SKM-1 (cell line): Measurements from ENCODE around the gene MCF2L.

ENCODE experiments used
- DNase-seq: peaks from one replicate; lab custom pipeline; 2025; ENCODE audit not compliant: unreplicated experiment; lab: John Stamatoyannopoulos, UW

Gene MCF2L

DNA sequence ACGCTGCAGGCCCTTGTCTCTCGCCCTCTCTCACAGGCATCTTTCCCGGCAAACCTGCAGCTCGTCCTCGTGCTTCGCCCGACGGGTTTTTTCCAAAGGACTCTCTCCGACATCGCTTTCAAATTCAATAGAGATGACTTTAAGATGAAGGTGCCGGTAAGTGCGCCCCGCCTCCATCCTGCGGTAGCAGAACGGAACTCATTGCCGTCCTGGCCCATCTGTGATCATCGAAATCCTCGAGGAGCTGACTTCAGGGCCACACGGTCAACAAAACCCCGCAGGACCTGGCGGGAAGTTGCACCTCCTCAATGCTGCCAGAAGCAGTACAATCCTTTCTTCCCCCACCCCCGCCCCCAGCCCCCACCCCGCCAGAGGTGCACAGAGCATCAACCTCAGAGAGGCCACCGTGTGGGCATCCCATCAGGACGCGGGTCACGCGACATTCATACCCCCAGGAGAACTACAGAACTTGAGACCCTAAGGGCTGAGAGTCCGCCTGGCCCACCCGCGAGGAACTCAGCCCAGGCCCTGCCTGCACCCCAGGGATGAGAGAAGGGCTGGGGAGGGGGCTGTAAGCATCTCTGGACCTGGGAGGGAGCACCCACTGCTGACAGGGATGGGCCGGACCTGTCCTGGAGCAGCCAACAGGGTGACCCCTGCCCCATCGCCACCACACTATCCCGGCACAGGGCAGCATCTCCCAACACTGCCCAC, 91.7 kb downstream of the MCF2L start:
- no peak for DNase-seq

- no peak for DNase-seq
These were observed 92.2 kb downstream of the MCF2L start for GRCh38 chr13:113061271-113061625.

- no peak for DNase-seq
These were observed 92.9 kb downstream of the MCF2L start for GRCh38 chr13:113061796-113062425.

DNA sequence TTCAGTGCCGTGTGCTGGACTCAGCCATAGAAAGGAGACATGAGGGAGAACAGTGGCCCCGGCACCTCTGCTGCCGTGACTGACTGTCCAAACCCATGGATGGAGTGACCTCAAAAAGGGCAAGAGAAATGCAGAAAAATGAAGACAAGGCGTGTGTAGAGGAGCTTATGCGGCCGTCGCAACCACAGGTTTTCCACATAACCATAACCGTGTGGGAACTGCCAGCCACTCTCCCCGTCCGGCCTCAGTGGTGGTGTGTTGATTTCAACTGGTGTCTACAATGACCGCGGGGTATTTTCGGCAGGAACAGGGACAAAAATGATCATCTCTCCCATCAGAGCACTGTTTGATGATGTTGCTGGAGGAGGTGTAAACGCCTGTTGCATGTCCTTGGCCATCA, 93.7 kb downstream of the MCF2L start:
- DNase-seq: no peak

GRCh38 chr13:113063091-113063491, 94.1 kb downstream of the MCF2L start:
- DNase-seq: no peak

GRCh38 chr13:113064000-113064533, 95.1 kb downstream of the MCF2L start:
- DNase-seq: no peak

DNA sequence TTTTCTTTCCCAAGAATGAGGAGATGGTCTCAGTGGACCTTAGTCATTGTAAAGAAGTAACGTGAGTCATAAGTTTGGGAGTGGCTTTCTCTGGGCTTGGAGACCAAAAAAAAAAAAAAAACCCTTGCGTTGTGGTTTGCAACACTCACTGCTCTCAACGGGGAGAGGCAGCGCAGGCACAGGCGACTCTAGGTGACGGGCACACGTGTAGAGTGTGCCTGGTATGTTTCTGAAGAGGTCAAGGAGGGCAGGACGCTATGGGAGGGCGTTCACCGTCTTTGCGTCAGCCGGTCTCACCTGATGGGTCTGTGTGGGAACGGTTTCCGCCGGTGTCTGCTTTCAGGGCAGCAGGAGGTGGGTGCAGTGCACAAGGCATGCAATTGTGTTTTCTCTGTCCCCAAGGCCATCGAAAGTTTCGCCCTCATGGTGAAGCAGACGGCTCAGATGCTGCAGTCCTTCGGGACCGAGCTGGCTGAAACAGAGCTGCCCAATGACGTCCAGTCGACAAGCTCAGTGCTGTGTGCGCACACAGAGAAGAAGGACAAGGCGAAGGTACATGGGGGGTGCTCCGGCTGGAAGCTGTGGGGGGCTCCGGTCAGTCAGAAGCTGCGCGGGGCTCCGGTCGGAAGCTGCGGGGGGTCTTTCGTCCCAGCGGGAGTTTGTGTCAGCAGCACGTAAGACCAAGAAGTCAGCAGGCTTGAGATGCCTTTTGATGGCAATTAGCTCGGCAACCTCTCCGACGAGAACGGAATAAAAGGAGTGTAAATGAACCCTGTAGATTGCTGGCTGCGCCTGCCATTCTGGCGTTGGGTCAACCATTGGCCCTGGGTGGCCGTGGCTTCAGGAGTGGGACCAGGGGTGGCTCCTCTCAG, 95.8 kb downstream of the MCF2L start:
- no peak for DNase-seq

DNA sequence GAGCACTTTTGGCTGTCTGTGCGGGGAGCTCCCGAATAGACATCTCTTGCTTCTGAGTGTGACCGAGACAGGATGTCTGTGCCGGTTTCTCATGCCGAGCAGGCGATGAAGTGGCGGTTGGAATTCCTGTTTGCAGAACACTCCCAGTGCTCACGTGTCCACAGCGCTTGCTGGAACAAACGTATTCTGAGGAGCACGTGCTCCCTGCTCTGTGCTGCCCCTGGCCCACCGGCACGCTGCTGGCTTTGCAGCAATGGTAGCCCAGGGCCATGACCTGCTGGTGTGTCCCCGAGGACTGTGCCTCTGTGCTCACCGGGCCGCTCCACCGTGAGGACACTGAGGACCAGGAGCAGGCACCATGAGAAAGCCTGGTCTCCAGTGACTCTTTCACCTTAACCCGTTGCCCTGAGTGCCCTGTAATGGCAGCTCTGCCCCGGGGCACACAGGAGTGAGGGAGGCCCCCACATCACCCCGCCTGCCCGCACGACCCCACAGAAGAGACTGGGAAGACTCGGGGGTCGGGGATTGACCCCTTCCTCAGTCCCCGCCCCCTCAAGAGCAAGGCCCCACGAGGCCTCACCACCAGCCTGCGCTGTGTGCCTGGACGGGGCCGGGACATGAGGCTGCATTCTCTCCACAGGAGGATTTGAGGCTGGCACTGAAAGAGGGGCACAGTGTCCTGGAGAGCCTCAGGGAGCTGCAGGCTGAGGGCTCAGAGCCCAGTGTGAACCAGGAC, 96.6 kb downstream of the MCF2L start:
- DNase-seq: no peak

GRCh38 chr13:113066142-113066455, 97.1 kb downstream of the MCF2L start:
- no peak for DNase-seq

DNA sequence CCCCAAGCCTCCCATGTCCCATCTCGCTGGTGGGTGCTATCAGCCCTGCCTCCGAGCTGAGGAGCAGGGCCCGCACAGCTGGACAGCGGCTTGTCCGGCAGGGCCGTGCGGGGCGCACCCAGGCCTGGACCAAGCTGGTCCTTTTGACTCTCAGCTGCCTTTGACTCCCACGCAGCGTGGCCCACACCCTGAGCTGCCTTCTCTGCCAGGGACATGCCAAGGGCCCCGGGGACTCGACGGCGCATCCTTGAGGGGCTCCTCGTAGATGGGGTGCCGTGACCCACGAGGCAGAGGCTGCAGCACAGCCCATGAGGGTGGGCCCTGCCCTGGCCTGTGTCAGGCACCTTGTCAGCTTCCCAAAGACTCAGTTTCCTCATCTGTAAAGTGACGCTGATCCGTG, 97.7 kb downstream of the MCF2L start:
- no peak for DNase-seq

- no peak for DNase-seq
These were observed 101.1 kb downstream of the MCF2L start for GRCh38 chr13:113069861-113070805.

DNA sequence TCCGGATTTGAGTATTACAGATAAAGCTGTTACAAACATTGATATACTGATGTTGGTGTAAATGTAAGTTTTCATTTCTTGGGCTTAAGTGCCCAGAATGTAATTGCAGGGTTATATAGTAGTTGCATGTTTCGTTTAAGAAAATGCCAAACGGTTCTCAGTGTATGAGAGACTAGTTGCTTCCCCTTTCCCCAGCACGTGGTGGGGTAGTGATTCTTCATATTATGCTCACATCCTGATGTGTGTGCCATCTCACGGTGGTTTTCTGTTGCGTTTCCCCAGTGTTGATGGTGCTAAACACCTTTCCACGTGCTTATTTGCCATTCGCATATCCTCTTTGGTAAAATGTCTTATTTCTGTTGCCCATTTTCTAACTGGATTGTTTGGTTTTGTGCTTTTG, 101.8 kb downstream of the MCF2L start:
- no peak for DNase-seq

DNA sequence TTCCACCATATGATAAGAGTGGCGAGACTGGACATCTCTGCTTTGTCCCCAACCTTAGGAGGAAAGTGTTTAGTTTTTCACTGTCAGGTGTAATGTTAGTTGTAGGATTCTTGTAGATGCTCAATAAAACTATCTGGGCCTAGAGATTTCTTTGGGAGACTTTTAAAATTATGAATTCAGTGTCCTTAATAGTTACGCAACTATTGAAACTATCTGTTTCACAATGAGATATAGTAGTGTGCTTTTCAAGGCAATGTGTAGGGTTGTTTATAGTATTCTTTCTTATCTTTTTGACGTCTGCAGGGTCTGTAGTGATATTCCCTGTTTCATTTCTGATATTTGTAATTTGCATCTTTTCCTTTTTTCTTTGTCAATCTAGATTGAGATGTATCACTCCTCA, 103.4 kb downstream of the MCF2L start:
- DNase-seq: no peak

DNA sequence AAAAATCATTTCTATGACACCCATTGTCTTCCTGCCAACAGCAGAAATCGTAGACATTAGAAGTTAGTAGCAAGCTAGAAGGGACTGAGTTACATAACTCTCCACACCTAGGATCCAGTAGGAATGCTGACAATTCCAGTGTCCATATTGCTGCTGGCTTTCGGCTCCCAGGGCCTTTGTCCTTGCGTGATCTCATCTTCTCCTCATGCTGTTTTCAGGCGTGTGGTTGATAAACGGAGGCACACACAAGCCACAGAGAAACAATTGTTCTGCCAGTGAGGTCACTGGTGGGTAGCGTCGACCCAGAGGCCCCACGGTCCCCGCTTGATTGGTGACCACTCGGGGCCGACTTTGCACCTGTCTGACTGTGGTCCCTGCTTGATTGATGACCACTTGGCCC, 104.9 kb downstream of the MCF2L start:
- DNase-seq: no peak

DNA sequence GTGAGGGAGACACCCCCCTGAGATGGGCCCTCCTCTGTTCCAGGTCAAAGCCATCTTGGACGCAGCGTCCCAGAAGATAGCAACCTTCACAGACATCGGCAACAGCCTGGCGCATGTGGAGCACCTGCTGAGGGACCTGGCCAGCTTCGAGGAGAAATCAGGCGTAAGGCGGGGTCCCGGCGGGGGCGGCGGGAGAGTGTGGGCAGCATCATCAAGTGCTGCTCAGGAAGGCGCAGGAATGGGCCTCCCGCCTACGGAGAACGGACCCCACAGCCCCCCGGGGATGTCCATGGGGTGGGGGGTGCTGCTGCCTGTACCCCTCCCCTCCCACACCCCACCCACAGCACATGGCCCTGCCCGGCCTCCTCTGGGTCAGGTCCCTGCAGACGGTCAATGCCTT, 105.4 kb downstream of the MCF2L start:
- no peak for DNase-seq

DNA sequence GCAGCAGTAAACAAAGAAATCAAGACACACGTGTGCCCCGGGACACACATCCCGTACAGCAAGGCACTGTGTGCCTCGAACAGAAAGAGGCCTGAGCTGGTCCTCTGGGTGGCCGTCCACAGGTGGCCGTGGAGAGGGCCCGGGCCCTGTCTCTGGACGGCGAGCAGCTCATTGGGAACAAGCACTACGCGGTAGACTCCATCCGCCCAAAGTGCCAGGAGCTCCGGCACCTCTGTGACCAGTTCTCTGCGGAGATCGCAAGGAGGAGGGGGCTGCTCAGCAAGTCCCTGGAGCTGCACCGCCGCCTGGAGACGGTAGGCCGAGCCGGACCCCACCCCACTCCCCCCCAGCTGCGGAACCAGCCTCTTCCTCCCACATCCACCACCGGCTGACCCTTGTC, 105.9 kb downstream of the MCF2L start:
- DNase-seq: no peak

DNA sequence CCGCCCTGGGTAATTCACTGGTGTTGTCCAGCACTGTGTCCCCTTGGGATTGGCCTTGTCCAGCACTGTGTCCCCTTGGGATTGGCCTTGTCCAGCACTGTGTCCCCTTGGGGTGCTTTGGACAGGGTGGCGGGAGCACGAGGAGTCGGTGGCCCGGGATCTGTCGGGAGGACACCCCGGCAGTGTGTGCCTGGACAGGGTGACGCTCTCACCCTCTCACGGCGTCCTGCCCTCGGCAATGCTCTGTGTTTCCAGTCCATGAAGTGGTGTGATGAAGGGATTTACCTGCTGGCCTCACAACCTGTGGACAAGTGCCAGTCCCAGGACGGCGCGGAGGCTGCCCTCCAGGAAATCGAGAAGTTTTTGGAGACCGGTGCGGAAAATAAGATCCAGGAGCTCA, 106.7 kb downstream of the MCF2L start:
- no peak for DNase-seq

DNA sequence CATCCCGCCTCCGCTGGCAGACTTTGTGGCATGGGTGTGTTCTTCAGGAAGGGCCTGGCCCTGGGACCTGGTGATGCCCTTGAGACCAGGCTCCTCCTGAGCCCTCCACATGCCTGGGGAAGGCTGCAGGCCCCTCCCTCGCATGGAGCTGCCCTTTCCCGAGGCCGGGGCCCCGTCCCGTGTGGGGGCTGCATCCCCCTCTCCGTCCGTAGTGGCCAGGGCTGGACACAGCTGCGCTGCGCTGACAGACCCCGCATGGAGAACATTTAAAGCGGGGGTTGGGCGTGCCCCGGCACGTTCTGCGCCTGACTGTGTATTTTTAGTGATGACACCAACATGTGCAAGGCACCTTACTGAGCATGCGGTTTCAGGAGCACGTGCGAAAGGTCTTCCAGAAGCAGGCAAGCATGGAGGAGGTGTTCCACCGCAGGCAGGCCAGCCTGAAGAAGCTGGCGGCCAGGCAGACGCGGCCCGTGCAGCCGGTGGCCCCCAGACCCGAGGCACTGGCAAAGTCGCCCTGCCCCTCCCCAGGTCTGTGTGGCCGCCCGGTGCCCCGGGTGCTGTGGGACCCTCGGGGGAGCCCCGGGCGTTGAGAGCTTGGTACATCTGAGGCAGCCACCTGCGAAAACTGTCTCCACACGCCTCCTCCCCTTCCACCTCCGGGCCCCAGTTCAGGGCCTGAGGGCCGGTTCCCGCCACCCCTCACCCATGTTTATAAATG, 107.8 kb downstream of the MCF2L start:
- no peak for DNase-seq

DNA sequence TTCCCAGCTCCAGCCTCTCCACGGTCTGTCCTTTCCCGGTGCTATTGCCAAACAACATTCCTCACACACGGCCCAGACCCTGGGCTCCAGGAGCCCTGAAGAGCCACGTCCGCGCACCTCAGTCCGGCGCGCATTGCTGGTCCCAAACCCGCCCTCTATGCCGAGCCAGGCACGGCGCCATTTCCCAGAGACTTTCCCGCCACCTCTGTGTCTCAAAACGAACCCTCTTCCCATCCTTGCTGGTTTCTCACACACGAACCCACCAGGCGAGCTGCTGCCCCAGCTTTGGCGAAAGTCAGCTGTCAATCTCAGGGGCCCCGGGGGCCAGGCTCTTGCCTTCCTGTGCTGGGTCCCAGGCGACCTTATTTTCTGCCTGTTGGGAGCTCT, 108.5 kb downstream of the MCF2L start:
- DNase-seq: no peak
